ENCODE measurements around the gene LAMP5.

DNA sequence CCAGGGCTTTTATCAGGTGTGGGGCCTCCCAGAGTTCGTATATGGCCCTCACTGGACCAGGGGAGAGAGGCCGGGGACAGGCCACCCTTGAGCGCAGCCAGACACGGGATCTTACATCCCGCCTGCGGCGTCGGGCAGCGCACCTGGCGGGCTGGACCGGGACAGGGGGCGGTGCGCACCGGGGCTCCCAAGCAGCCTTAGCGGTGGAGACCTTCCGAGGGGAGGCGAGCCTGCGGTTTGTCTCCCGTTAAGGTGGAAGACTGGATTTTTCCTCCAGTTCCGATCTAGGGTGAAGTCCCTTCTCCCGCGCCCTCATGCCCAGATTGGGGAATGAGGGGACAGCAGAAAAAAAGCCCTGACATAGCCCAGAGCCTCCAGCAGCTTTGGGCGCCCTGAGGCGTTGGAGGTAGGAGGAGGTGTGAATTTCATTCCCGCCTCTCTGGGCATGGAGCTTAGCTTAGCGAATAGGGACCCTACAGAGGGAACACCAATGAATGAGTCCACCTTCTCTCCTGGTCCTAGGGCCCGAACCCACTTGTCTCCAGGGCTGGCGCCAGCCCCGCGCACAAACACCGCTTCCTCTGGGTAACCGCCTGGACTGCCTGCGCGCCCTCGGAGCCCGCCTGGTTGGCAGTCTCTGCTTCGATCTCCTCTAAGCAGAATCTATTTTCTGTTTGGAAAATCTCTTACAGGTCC lies 6.7 kb upstream of the LAMP5 start:
- TF ChIP-seq, protein P1, sequence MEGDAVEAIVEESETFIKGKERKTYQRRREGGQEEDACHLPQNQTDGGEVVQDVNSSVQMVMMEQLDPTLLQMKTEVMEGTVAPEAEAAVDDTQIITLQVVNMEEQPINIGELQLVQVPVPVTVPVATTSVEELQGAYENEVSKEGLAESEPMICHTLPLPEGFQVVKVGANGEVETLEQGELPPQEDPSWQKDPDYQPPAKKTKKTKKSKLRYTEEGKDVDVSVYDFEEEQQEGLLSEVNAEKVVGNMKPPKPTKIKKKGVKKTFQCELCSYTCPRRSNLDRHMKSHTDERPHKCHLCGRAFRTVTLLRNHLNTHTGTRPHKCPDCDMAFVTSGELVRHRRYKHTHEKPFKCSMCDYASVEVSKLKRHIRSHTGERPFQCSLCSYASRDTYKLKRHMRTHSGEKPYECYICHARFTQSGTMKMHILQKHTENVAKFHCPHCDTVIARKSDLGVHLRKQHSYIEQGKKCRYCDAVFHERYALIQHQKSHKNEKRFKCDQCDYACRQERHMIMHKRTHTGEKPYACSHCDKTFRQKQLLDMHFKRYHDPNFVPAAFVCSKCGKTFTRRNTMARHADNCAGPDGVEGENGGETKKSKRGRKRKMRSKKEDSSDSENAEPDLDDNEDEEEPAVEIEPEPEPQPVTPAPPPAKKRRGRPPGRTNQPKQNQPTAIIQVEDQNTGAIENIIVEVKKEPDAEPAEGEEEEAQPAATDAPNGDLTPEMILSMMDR (conservative IDR thresholded peaks at IDR 0.05) = no peak
- no peak for TF ChIP-seq ZFX (IDR thresholded peaks at IDR 0.05)

Data from C4-2B (cell line).